ENCODE data around the gene SUMO2.
"Not testable (repeated sequence)": the region's sequence is repeated elsewhere in the genome, so short reads cannot be mapped to it uniquely, and the experiment has no call there.

SUMO2 gene

GRCh38 chr17:75142236-75142971 lies 40.4 kb downstream of the SUMO2 start:
- DNase-seq = no peak

DNA sequence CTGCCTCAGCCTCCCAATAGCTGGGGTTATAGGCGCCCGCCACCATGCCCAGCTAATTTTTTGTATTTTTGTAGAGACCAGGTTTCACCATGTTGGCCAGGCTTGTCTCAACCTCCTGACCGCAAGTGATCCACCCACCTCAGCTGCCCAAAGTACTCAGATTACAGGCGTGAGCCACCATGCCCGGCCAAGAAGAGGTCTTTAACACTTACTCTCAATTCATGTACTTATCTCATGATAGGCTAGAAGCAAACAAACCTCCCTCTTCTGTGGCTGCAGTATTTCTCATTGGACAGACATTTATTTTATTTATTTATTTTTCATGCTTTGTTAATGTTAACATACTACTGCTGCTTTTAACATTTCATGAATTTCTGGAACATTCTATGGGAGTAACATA lies 44.2 kb downstream of the SUMO2 start:
- DNase-seq = no peak

GRCh38 chr17:75137762-75138161 lies 45.0 kb downstream of the SUMO2 start:
- not testable (repeated sequence) for DNase-seq

DNA sequence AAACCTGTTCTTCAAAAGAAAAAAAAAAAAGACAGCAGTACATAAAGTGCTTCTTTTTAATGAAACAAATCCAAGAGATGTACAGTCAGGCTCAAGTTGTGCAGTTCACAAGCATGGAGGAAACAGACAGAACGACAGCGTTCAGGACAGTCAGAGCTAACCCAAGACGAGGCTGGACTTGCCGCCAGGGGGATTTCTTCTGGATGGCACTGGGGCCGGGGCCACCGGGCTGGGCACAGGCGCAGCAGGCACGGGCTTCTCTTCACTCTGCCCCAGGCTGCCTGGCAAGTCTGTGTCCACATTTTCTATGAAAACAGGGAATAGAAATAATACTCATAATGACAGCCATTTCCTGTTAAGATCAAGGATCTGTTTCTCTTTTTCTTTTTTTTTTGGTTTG lies 46.8 kb downstream of the SUMO2 start:
- DNase-seq = no peak

DNA sequence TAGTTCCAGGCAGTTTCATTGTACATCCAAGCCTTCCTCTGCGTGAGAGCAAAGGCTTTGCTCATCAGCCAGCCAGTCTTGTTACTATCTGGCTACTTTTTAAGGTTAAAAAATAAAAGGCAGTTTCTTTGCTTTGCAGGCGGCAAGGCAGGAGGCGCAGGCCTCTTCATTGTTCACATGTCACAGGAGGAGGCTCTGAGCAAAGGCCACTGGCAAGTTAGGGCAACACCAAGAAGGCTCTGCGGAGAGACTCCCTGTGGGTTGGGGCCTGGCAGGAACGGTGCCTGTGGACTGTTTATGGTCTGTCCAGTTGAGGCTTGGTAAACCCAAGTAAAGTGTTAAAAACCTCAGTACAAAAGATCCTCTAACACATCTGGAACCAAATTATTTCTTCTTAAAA lies 47.3 kb downstream of the SUMO2 start:
- no peak for DNase-seq

GRCh38 chr17:75133607-75134347 lies 49.0 kb downstream of the SUMO2 start:
- DNase-seq = peak in 1 of 2 experiments; percentile 35

GRCh38 chr17:75133001-75133400 lies 49.8 kb downstream of the SUMO2 start:
- DNase-seq = peak in 1 of 2 experiments; percentile 28

- DNase-seq = peak in 1 of 2 experiments; percentile 48
Measured at GRCh38 chr17:75132018-75133000, 50.5 kb downstream of the SUMO2 start.

- DNase-seq = peak; percentile 84 to 92
Measured at GRCh38 chr17:75131278-75132017, 51.3 kb downstream of the SUMO2 start, which contains the start of gene NT5C. TSS of gene NT5C (minus strand) at chr17:75131742. CDS start at chr17:75131707, 35 bp downstream.

DNA sequence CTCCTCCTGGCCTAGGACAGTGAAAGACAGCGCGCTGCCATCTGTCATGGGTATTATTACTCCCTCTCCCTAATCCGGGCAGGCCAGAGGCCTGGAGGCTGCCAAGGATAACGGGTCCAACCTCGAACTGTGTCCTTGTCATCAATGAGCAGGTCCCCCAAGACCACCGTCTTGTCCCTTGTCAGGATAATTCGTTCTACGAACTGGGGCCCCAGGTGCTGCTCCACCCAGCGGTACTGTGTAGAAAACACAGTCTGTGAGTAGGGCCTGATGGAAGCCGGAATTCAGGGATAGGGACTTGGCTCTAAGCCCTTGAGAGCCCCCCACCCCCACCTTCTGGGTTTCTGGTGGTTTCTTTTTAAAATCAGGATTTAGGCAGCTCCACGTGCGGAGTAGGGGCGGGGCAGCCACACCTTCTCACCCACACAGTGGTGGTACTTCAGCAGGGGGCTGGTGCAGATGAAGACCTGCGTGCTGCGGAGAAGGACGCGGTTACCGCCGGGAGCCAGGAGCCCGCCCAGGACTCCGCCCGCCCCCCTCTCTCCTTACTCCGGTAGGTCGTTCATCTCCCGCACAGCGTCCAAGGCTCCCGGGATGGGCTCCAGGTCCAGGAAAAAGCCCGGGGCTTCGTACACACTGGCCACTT lies 52.0 kb downstream of the SUMO2 start:
- DNase-seq = peak; percentile 100

DNA sequence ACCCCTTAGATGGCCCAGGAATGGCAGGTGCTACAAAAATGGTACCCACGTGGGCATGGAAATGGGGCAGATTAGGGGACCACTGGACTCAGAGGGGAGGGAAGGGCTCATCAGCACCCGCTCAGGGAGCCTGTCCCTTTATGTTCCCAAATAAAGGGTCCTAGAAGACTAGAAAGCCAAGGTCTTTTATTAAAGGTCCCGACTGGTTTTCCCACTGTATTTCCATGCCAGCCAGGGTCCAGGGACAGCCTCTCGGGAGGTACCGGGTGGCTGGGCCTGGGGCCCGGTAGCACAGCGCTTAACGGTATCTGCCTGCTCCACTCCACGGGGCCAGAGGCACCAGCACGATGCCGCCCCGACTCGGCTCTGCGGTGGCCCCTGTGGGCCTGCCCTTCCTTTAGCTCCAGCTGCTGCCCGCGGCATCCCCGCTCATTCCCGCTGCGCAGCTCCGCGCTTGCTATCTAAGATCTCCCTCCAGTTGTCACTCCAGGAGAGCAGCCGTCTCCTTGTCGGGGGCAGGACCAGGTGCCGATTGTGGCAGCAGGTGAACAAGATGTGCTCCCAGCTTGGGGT lies 52.6 kb downstream of the SUMO2 start:
- no peak for DNase-seq

- no peak for DNase-seq
Measured at GRCh38 chr17:75129576-75129975, 53.2 kb downstream of the SUMO2 start.

DNA sequence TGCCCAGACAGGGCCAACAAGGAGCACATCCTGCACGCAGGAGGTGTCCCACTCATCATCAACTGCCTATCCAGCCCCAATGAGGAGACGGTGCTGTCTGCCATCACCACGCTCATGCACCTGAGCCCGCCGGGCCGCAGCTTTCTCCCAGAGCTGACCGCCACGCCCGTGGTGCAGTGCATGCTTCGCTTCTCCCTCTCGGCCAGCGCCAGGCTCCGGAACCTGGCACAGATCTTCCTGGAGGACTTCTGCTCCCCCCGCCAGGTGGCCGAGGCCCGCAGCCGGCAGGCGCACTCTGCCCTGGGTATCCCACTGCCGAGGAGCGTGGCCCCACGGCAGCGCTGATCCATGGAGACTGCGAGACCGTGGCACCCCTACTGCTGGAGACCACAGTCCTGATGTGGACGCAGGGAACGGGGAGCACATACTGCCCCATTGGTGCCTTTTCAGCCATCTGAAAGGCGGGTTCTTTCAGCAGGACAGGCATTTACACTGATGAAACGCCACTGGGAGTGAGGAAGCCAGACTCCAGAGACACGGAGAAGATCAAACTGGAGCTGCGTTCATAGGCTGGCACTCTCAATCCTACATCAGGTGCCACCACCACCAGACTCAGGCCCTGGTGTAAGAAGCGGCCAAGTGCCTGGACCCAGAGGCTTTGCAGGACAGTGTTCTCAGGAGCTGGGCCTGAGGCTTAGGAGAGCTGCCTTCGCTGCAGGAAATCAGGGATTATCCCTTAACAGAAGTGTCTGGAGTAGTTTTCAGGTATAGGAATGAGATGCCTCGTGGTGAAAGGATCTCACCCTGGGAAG lies 53.9 kb downstream of the SUMO2 start:
- DNase-seq = peak in 1 of 2 experiments; percentile 38

- DNase-seq = not testable (repeated sequence)
Measured at GRCh38 chr17:75127936-75128335, 54.8 kb downstream of the SUMO2 start.

GRCh38 chr17:75126954-75127353 lies 55.8 kb downstream of the SUMO2 start:
- no peak for DNase-seq

DNA sequence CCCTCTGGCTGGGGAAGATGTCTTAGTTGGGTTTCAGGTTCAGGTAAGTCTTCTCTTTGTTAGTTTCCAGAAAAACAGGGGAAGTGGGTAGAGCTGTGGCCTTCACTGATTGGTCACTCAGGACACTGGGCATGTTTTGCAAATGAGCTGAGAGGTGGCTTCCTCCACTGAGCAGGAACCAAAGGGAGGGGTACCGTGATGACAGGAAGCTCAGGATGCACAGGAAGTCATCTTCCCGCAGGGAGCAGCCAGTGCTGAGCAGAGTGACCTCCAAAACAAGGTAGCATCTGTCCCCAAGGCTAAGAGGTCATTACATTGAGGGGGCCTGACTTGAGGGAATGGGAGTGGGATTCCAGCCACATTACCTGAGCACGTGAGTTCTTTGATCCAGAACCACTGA lies 56.8 kb downstream of the SUMO2 start:
- no peak for DNase-seq

GRCh38 chr17:75124819-75125162 lies 58.0 kb downstream of the SUMO2 start:
- no peak for DNase-seq

DNA sequence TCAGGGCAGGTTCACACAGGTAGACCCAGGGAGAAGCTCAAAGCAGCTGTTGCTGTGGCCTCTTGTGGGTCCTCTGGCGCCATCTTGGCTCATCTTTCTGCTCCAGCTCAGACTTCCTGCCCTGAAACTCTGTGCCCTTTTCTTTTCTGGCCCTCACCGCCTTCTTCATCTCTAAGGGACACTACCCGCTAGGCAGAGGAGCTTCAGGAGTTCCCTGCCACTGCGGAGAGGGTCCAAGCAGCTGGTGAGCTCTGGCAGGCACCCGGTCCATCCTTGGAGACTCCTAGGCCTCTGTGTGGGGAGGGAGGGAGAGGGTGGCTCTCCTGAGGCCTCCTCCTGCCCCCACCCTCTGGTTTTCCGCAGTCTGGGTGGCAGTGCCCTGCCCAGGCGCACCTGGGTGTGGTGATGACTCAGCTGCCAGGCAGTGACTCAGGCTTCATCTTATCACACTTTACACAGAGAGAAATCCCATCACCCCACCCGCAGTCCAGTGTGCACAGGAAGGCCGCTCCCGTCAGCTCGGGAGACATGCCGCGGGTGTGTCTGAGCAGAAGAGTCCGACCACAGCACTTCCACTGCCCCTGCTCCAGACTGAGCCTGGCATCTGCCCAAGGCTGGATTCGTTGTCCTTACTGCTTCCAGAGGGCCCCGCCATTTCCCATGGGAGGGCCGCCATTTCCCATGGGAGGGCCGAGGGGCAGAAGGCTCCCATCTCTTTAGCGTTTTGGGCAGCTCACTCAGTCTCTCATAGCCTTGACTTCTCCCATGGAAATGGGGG lies 58.5 kb downstream of the SUMO2 start:
- DNase-seq = no peak

- no peak for DNase-seq
Measured at GRCh38 chr17:75118307-75118706, 64.5 kb downstream of the SUMO2 start.

DNA sequence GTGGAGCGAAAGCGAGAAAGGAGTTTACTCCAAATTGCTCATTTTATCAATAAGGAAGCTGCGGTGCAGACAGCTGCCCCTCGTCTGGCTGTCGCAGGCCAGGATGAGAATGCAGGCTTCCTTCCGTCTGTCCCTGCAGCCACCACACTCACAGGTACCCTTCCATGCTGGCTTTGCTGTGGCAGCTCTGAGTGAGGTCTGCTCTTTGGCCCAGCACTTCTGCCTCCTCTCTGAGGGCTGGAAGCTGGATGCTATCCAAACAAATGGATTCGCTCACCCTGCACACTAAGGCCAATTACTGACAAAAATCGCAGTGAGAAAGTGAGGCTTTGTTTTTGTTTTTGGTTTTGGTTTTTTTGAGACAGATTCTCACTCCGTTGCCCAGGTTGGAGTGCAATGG lies 66.0 kb downstream of the SUMO2 start:
- DNase-seq = no peak
